Spleen (tissue), 7 donors: Measurements from ENCODE around the gene PAPLN.

Experiments
- CTCF ChIP-seq, 11 experiments: fragments of 200-600 bp in 7 of 11; fragments of 450-650 bp in 4 of 11; sonication (generic) in 4 of 11; IDR thresholded peaks in 8 of 11; conservative IDR thresholded peaks in 3 of 11; 1 replicate in 7 of 11; 2 replicates in 4 of 11; pipeline versions ENCODE4 v1.4.0 to v1.8.0; 2016 to 2021; ENCODE audit warnings: antibody characterized with exemption in 11 of 11, inconsistent platforms in 4 of 11, mild to moderate bottlenecking in 1 of 11
- POLR2A ChIP-seq, 3 donors: fragments of 450-650 bp; IDR thresholded peaks; one replicate each; pipeline ENCODE4 v1.5.1; 2017; ENCODE audit warnings: antibody characterized with exemption in 3 of 3, mild to moderate bottlenecking in 1 of 3
- POLR2AphosphoS5 ChIP-seq, 3 donors: sonication (generic); formaldehyde crosslinking; IDR thresholded peaks; one replicate each; pipeline ENCODE4 v1.5.1; 2017; ENCODE audit warnings: antibody characterized with exemption in 3 of 3
- donor health status: DM: no; HTN: no; CAD: no; lungs with moderate emphysema.
- donor health status: DM: no; HTN: no; CAD: no.
- donor health status: DM: no; HTN: no; CAD: no.

- no peak for TF ChIP-seq CTCF (IDR thresholded peaks at IDR 0.05 in 8 of 11, conservative IDR thresholded peaks at IDR 0.05 in 3 of 11)
- no peak for TF ChIP-seq POLR2AphosphoS5 (IDR thresholded peaks at IDR 0.05)
- no peak for TF ChIP-seq POLR2A (IDR thresholded peaks at IDR 0.05)
Measured at GRCh38 chr14:73243748-73244147, 6.4 kb downstream of the PAPLN start.
